SK-N-SH treated with all-trans-retinoic acid at 6 μM for 48 hours (cell line): ENCODE results near the gene ITGA3.

ENCODE experiments used
- ESRRG ChIP-seq: fragments of 250-450 bp; sonication (Bioruptor Pico); IDR thresholded peaks from 2 replicates; pipeline ENCODE4 v1.6.1; 2021; ENCODE audit warnings: mild to moderate bottlenecking
- PATZ1 ChIP-seq: fragments of 250-450 bp; sonication (Bioruptor Pico); IDR thresholded peaks from 2 replicates; pipeline ENCODE4 v1.8.0; 2020; ENCODE audit warnings: mild to moderate bottlenecking, moderate library complexity, borderline replicate concordance
- ZC3H10 ChIP-seq: fragments of 250-450 bp; sonication (Bioruptor Pico); IDR thresholded peaks from 2 replicates; pipeline ENCODE4 v1.5.1; 2021; ENCODE audit warnings: mild to moderate bottlenecking, moderate library complexity

- TF ChIP-seq ESRRG (no peak), PATZ1 (no peak), ZC3H10 (CRISPR knock-in tag) (no peak)
Measured at GRCh38 chr17:50120475-50121253, 64.8 kb downstream of the ITGA3 start.
